HCT116 (cell line): ENCODE data around the gene MED27. TPM values are rescaled to one million over a fixed set of nuclear protein-coding genes. Genes with fewer than 3 reads are reported as not detected.

Experiments used
- ATAC-seq: fragments of 200-7000 bp; cut with Tn5 transposase; 2 replicates; pipeline ENCODE4 v1.9.1; 2020; ENCODE audit warnings: mild to moderate bottlenecking, moderate library complexity
- BruUV-seq: library from RNA; stranded (reverse); fragments of 400-500 nt; replicated peaks from 2 replicates; lab custom pipeline; 2021; lab: Mats Ljungman, UMichigan
- CTCF ChIA-PET: fragments of 300-600 bp; sonication (Branson Sonifier 250); formaldehyde crosslinking; loops from one replicate; lab custom pipeline; 2021; ENCODE audit warnings: antibody characterized with exemption; lab: Charles Lee
- POLR2A ChIA-PET: fragments of 300-600, 350-600 bp; sonication (Branson Sonifier 250); formaldehyde crosslinking; loops from one replicate; lab custom pipeline; 2021; ENCODE audit warnings: antibody characterized with exemption; lab: Charles Lee
- RAD21 ChIA-PET, 2 experiments: fragments of 300-600 bp; sonication (Branson Sonifier 250); formaldehyde crosslinking; loops; one replicate each; lab custom pipeline; 2023; ENCODE audit warnings: low total read pairs in 2 of 2; ENCODE audit not compliant: uncharacterized antibody in 2 of 2, unreplicated experiment in 2 of 2, low non-redundant PET in 1 of 2; lab: Charles Lee
- DNase-seq: peaks from one replicate; pipeline ENCODE4 v3.0.0-alpha.2; 2010; ENCODE audit warnings: low read depth, low spot score
- H2AFZ ChIP-seq: fragments of 200-600 bp; shearing (Covaris generic), sonication (generic); 2 replicates; pipeline ENCODE4 v1.6.1; 2017; ENCODE audit warnings: low read depth, mixed run types, mixed read lengths, antibody characterized with exemption, low read length; ENCODE audit not compliant: poor library complexity, severe bottlenecking
- H3K27ac ChIP-seq: 2 replicates; pipeline ENCODE4 v1.5.1; 2012; ENCODE audit warnings: low read depth, low read length
- H3K27me3 ChIP-seq: fragments of 200-600 bp; sonication (generic); 2 replicates; pipeline ENCODE4 v1.6.1; 2016; ENCODE audit warnings: mixed run types, low read length, mixed read lengths; ENCODE audit not compliant: insufficient read depth
- H3K36me3 ChIP-seq, 2 experiments: fragments of 200-500 bp in 1 of 2; fragments of 200-600 bp in 1 of 2; sonication (Bioruptor generic) in 1 of 2; sonication (generic) in 1 of 2; 2 replicates each; pipeline versions ENCODE4 v1.5.1 to v1.6.1; 2014 to 2016; ENCODE audit warnings: low read length in 2 of 2, inconsistent platforms in 1 of 2, mixed read lengths in 1 of 2, mixed run types in 1 of 2; ENCODE audit not compliant: insufficient read depth in 2 of 2, control insufficient read depth in 1 of 2
- H3K4me1 ChIP-seq, 2 experiments: fragments of 200-600 bp in 1 of 2; sonication (generic) in 1 of 2; 2 replicates each; pipeline versions ENCODE4 v1.5.1 to v1.6.1; 2012 to 2017; ENCODE audit warnings: low read length in 2 of 2, inconsistent platforms in 1 of 2, mild to moderate bottlenecking in 1 of 2, mixed read lengths in 1 of 2, mixed run types in 1 of 2, moderate library complexity in 1 of 2; ENCODE audit not compliant: insufficient read depth in 2 of 2, control insufficient read depth in 1 of 2
- H3K4me2 ChIP-seq: fragments of 200-600 bp; sonication (generic); 2 replicates; pipeline ENCODE4 v1.6.1; 2017; ENCODE audit warnings: mixed run types, low read length, mixed read lengths
- H3K4me3 ChIP-seq, 2 experiments: fragments of 200-600 bp in 1 of 2; sonication (generic) in 1 of 2; replicated peaks in 1 of 2; 2 replicates each; pipeline ENCODE4 v1.5.1; 2011 to 2016; ENCODE audit warnings: low read length in 2 of 2, control low read depth in 1 of 2, low read depth in 1 of 2, mild to moderate bottlenecking in 1 of 2, mixed read lengths in 1 of 2, mixed run types in 1 of 2
- H3K79me2 ChIP-seq: fragments of 200-600 bp; sonication (generic); 2 replicates; pipeline ENCODE4 v1.6.1; 2017; ENCODE audit warnings: mild to moderate bottlenecking, mixed run types, low read length, moderate library complexity, mixed read lengths; ENCODE audit not compliant: insufficient read depth
- H3K9ac ChIP-seq: fragments of 200-600 bp; sonication (generic); 2 replicates; pipeline ENCODE4 v1.6.1; 2016; ENCODE audit warnings: low read length, mixed read lengths
- H3K9me2 ChIP-seq: fragments of 200-600 bp; sonication (generic), shearing (Covaris generic); 2 replicates; pipeline ENCODE4 v1.6.1; 2017; ENCODE audit warnings: mixed run types, mild to moderate bottlenecking, moderate library complexity; ENCODE audit not compliant: insufficient read depth
- H3K9me3 ChIP-seq, 2 experiments: fragments of 200-500 bp in 1 of 2; fragments of 200-600 bp in 1 of 2; sonication (Bioruptor generic) in 1 of 2; sonication (generic) in 1 of 2; 2 replicates each; pipeline ENCODE4 v1.6.1; 2014 to 2017; ENCODE audit warnings: low read length in 2 of 2, mixed read lengths in 2 of 2, inconsistent platforms in 1 of 2, low read depth in 1 of 2, mild to moderate bottlenecking in 1 of 2, mixed run types in 1 of 2, moderate library complexity in 1 of 2; ENCODE audit not compliant: control insufficient read depth in 1 of 2, insufficient read depth in 1 of 2
- H4K20me1 ChIP-seq: fragments of 200-600 bp; sonication (generic), shearing (Covaris generic); 2 replicates; pipeline ENCODE4 v1.6.1; 2017; ENCODE audit warnings: mixed run types, mild to moderate bottlenecking, moderate library complexity; ENCODE audit not compliant: insufficient read depth
- CBX3 ChIP-seq: IDR thresholded peaks from 2 replicates; pipeline ENCODE4 v1.6.1; 2012; ENCODE audit warnings: low read depth
- ELF1 ChIP-seq: IDR thresholded peaks from 2 replicates; pipeline ENCODE4 v1.6.1; 2012; ENCODE audit warnings: low read depth, borderline replicate concordance
- EZH2 ChIP-seq: fragments of 200-600 bp; sonication (generic); IDR thresholded peaks from 2 replicates; pipeline ENCODE4 v1.6.1; 2017; ENCODE audit warnings: antibody characterized with exemption, mixed run types
- JUND ChIP-seq: IDR thresholded peaks from 2 replicates; pipeline ENCODE4 v1.6.1; 2012
- MAX ChIP-seq: IDR thresholded peaks from 2 replicates; pipeline ENCODE4 v1.6.1; 2012
- RAD21 ChIP-seq: IDR thresholded peaks from 2 replicates; pipeline ENCODE4 v1.6.1; 2012; ENCODE audit warnings: low read depth, mild to moderate bottlenecking
- REST ChIP-seq: IDR thresholded peaks from 2 replicates; pipeline ENCODE4 v1.6.1; 2012; ENCODE audit warnings: low read depth
- SIN3A ChIP-seq: IDR thresholded peaks from 2 replicates; pipeline ENCODE4 v1.6.1; 2012; ENCODE audit warnings: low read depth
- YY1 ChIP-seq: IDR thresholded peaks from 2 replicates; pipeline ENCODE4 v1.6.1; 2011; ENCODE audit warnings: low read length, low read depth, moderate library complexity, mild to moderate bottlenecking; ENCODE audit not compliant: insufficient replicate concordance; ENCODE audit errors: extremely low read depth
- intact Hi-C: fragments of 100-400 bp; cut with micrococcal nuclease; formaldehyde crosslinking; loops from 2 replicates; pipeline ENCODE4 v1.10.0; 2022
- total RNA-seq: library from RNA; stranded (reverse); gene quantifications from one replicate; pipeline ENCODE4 v1.2.1, GENCODE V29; 2021; ENCODE audit not compliant: unreplicated experiment

Gene MED27
- total RNA-seq, 1 experiment from 2014 or later, result 26.9 TPM

GRCh38 chr9:131965841-131966240, 113.8 kb downstream of the MED27 start:
- Histone ChIP-seq H3K9me3 (no peaks in the 10 kb centered on the region), H3K36me3 (no peaks in the 10 kb centered on the region), H3K4me2 (no peak overlapping the region), H2AFZ (no peak overlapping the region), H3K4me3 (no peak overlapping the region), H4K20me1 (no peaks in the 10 kb centered on the region), H3K4me1 (peaks cover 0 to 2% of the 10 kb centered on the region in 2 experiments; a peak in 1 of 4 replicates), H3K9me2 (no peaks in the 10 kb centered on the region), H3K27ac (no peak overlapping the region), H3K9ac (no peak overlapping the region), H3K27me3 (no peaks in the 10 kb centered on the region), H3K79me2 (no peaks in the 10 kb centered on the region; the same call in 1 of the 2 replicates)
- TF ChIP-seq REST (no peak), ELF1 (no peak), RAD21 (no peak), YY1 (no peak), EZH2 (no peak), SIN3A (no peak), CBX3 (no peak), JUND (no peak), MAX (no peak)
- DNase-seq (no peak), ATAC-seq (no peak)
- ChIA-PET RAD21 (interaction anchor here in 1 of 2 experiments (0.7 kb wide), 1 partner anchor 139 kb away, joined by 4 read pairs; no protein-coding TSS in a partner anchor), CTCF (no interaction called here), POLR2A (no interaction called here)
- intact Hi-C loops, result no loop called here
- BruUV-seq, result no TSS peak
